Neural crest cell (in vitro differentiated cells): ENCODE data around the gene CPSF4L. TPM values are rescaled to one million over a fixed set of nuclear protein-coding genes. Genes with fewer than 3 reads are reported as not detected.

ENCODE experiments used
- DNase-seq: peaks from one replicate; pipeline ENCODE4 v3.0.0; 2021; ENCODE audit warnings: low read depth, mixed read lengths, low spot score
- H3K27ac Mint-ChIP-seq: one replicate; pipeline ENCODE4 v1.8.0; 2021; ENCODE audit warnings: mild to moderate bottlenecking, mixed read lengths; ENCODE audit not compliant: unreplicated experiment
- H3K27me3 Mint-ChIP-seq: 2 replicates; pipeline ENCODE4 v1.8.0; 2021; ENCODE audit warnings: low read depth, mild to moderate bottlenecking, mixed read lengths
- H3K36me3 Mint-ChIP-seq: 2 replicates; pipeline ENCODE4 v1.8.0; 2021; ENCODE audit warnings: low read depth, mild to moderate bottlenecking, mixed read lengths
- H3K4me1 Mint-ChIP-seq: 2 replicates; pipeline ENCODE4 v1.8.0; 2021; ENCODE audit warnings: mixed read lengths
- H3K4me3 Mint-ChIP-seq: one replicate; pipeline ENCODE4 v1.8.0; 2021; ENCODE audit warnings: mild to moderate bottlenecking, mixed read lengths
- H3K9me3 Mint-ChIP-seq: 2 replicates; pipeline ENCODE4 v1.8.0; 2021; ENCODE audit warnings: mixed read lengths
- CTCF ChIP-seq: fragments of 200-600 bp; sonication (generic); conservative IDR thresholded peaks from 2 replicates; pipeline ENCODE4 v1.5.0; 2021; ENCODE audit warnings: antibody characterized with exemption, mild to moderate bottlenecking
- total RNA-seq: library from RNA; stranded (reverse); gene quantifications from 2 replicates; pipeline ENCODE4 v1.2.1, GENCODE V29; 2021

The CPSF4L gene
- total RNA-seq, 1 donor from 2014 or later, result not detected

GRCh38 chr17:73248532-73248931 is 13.1 kb downstream of the CPSF4L start:
- Mint-ChIP-seq H3K4me3 (no peak overlapping the region), H3K4me1 (no peaks in the 10 kb centered on the region), H3K36me3 (peaks cover 5% of the 10 kb centered on the region), H3K9me3 (no peaks in the 10 kb centered on the region), H3K27ac (no peak overlapping the region), H3K27me3 (peaks cover 4% of the 10 kb centered on the region)
- TF ChIP-seq CTCF, result no peak
- no peak for DNase-seq

DNA sequence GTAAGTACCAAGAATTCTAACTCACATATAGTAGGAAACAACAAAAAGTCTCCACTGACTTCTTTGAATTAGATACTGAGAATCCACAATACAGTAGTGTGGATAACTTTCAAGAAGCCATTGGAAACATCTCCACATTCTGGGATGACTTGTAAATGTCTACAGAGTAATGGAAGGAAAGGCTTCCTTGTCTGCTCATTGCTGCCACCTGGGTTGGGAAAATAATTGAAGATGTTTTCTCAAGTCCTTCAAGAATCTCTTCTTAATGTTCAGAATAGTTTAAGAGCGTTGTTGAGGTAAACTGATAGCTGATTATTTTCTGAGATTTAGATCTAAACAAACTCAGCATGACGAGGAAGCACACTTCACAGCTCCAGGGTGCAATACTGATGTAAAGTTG is 14.0 kb downstream of the CPSF4L start:
- no peak for TF ChIP-seq CTCF
- H3K27me3 Mint-ChIP-seq, result peaks cover 4% of the 10 kb centered on the region
- peaks cover 6% of the 10 kb centered on the region for H3K36me3 Mint-ChIP-seq
- H3K4me3 Mint-ChIP-seq, result no peak overlapping the region
- no peak overlapping the region for H3K27ac Mint-ChIP-seq
- no peaks in the 10 kb centered on the region for H3K4me1 Mint-ChIP-seq
- no peak for DNase-seq
- no peaks in the 10 kb centered on the region for H3K9me3 Mint-ChIP-seq

- H3K9me3 Mint-ChIP-seq, result no peaks in the 10 kb centered on the region
- no peak for DNase-seq
- TF ChIP-seq CTCF, result no peak
- H3K27me3 Mint-ChIP-seq, result no peaks in the 10 kb centered on the region
- H3K27ac Mint-ChIP-seq, result no peak overlapping the region
- H3K4me1 Mint-ChIP-seq, result peaks cover 13% of the 10 kb centered on the region
- peaks cover 8% of the 10 kb centered on the region for H3K36me3 Mint-ChIP-seq
- no peak overlapping the region for H3K4me3 Mint-ChIP-seq
These were observed 21.1 kb downstream of the CPSF4L start for GRCh38 chr17:73240561-73240960.

DNA sequence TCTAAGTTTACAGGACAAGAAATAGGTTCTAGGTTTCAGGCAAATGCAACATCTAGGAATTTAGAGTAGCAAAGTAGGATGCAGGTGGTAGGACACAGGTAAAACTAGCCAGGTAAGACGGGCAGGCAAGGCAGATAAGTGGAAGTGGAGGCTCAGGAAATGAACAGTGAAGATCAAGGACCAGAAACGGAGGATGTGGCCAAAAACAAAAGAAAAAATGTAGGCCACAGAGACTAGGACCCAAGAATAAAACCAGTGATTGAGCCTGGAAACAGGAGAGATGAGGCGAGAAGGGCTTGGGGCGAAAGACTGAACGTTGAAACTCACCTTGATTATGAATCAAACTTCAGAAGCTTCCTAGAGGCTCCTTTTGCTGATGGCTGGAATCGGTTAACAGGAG is 24.0 kb downstream of the CPSF4L start:
- Mint-ChIP-seq H3K4me3 (no peak overlapping the region), H3K27ac (no peak overlapping the region), H3K9me3 (no peaks in the 10 kb centered on the region), H3K36me3 (peaks cover 7% of the 10 kb centered on the region), H3K4me1 (peaks cover 25% of the 10 kb centered on the region), H3K27me3 (no peaks in the 10 kb centered on the region)
- DNase-seq, result no peak
- no peak for TF ChIP-seq CTCF

- no peak for DNase-seq
- peaks cover 38% of the 10 kb centered on the region for H3K4me1 Mint-ChIP-seq
- H3K36me3 Mint-ChIP-seq, result peaks cover 4% of the 10 kb centered on the region
- H3K9me3 Mint-ChIP-seq, result no peaks in the 10 kb centered on the region
- peak overlapping the region; percentile 99 for H3K4me3 Mint-ChIP-seq
- H3K27me3 Mint-ChIP-seq, result no peaks in the 10 kb centered on the region
- H3K27ac Mint-ChIP-seq, result no peak overlapping the region
- TF ChIP-seq CTCF, result no peak
These were observed 26.9 kb downstream of the CPSF4L start for GRCh38 chr17:73234736-73235135.
